GM03348 (cell line): Measurements from ENCODE around the gene C16orf96.

Experiments
- DNase-seq: peaks from one replicate; pipeline ENCODE4 v3.0.0; 2012; ENCODE audit warnings: low spot score

C16orf96 gene

DNA sequence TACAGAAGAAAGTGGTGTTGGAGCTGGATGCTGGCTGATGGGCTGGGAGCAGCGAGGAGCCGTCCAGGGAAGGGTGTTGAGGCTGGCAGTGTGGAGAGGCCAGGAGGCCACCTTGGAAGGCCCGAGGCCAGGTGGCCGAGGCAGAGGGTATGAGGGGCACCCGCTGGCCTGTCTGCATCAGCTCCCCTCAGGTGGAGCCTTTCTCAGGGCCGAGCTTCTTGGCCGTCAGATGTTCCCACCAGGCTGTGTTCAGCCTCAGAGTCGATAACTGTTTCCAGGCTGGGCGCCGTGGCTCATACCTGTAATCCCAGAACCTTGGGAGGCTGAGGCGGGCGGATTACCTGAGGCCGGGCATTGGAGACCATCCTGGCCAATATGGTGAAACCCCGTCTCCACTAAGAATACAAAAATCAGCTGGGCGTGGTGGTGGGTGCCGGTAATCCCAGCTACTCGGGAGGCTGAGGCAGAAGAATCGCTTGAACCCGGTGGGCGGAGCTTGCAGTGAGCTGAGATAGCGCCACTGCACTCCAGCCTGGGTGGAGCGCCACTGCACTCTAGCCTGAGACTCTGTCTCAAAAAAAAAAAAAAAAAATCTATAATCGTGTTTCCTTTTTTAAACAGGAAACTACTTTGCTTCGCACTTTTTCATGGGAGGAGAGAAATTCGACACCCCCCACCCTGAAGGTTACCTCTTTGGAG is 93.8 kb downstream of the C16orf96 start:
- no peak for DNase-seq
